Right atrium auricular region (tissue), 2 donors: ENCODE measurements around the gene DESI2. TPM values are rescaled to one million over a fixed set of nuclear protein-coding genes. Genes with fewer than 3 reads are reported as not detected.

ENCODE experiments used
- DNase-seq: peaks from one replicate; pipeline ENCODE4 v3.0.0-alpha.2; 2019; ENCODE audit warnings: low spot score
- H3K27ac ChIP-seq, 2 donors: fragments of 200-600 bp; sonication (generic); 1 replicate in 1 of 2; 2 replicates in 1 of 2; pipeline ENCODE4 v1.5.1; 2016 to 2019
- H3K27me3 ChIP-seq, 2 donors: fragments of 200-600 bp; sonication (generic); one replicate each; pipeline versions ENCODE4 v1.5.1 to v1.6.0; 2017 to 2019
- H3K36me3 ChIP-seq: fragments of 200-600 bp; sonication (generic); one replicate; pipeline ENCODE4 v1.5.1; 2016
- H3K4me1 ChIP-seq, 2 donors: fragments of 200-600 bp; sonication (generic); one replicate each; pipeline versions ENCODE4 v1.5.1 to v1.6.0; 2017 to 2019
- H3K4me3 ChIP-seq, 2 donors: fragments of 200-600 bp; sonication (generic); 1 replicate in 1 of 2; 2 replicates in 1 of 2; pipeline ENCODE4 v1.5.1; 2017 to 2019; ENCODE audit warnings: mild to moderate bottlenecking in 1 of 2, moderate library complexity in 1 of 2
- H3K9me3 ChIP-seq, 2 donors: fragments of 200-600 bp; sonication (generic); one replicate each; pipeline ENCODE4 v1.5.1; 2019
- CTCF ChIP-seq, 2 donors: fragments of 200-600 bp; sonication (generic); IDR thresholded peaks; one replicate each; pipeline ENCODE4 v1.5.1; 2019; ENCODE audit warnings: antibody characterized with exemption in 2 of 2
- total RNA-seq, 2 donors: library from RNA; depleted of rRNA; stranded (reverse); fragments of >200 nt; gene quantifications; one replicate each; pipeline ENCODE4 v1.1.0, GENCODE V29; 2016

DESI2 gene
- total RNA-seq, 2 donors from 2014 or later: 26.8 to 29.1 TPM

GRCh38 chr1:244615301-244615700 is 37.6 kb upstream of the DESI2 start:
- Histone ChIP-seq H3K36me3 (no peaks in the 10 kb centered on the region), H3K4me1 (no peaks in the 10 kb centered on the region), H3K4me3 (no peak overlapping the region), H3K27ac (no peak overlapping the region), H3K9me3 (no peaks in the 10 kb centered on the region), H3K27me3 (no peaks in the 10 kb centered on the region)
- TF ChIP-seq CTCF (IDR thresholded peaks at IDR 0.05): no peak
- no peak for DNase-seq

GRCh38 chr1:244626709-244627108 is 26.2 kb upstream of the DESI2 start:
- H3K9me3 ChIP-seq: no peaks in the 10 kb centered on the region
- H3K27ac ChIP-seq: no peak overlapping the region
- no peak for DNase-seq
- H3K27me3 ChIP-seq: no peaks in the 10 kb centered on the region
- no peaks in the 10 kb centered on the region for H3K4me1 ChIP-seq
- H3K36me3 ChIP-seq: no peaks in the 10 kb centered on the region
- H3K4me3 ChIP-seq: no peak overlapping the region
- no peak for TF ChIP-seq CTCF (IDR thresholded peaks at IDR 0.05)

- H3K27me3 ChIP-seq: no peaks in the 10 kb centered on the region
- H3K9me3 ChIP-seq: peaks cover 0 to 5% of the 10 kb centered on the region in 2 donors
- H3K27ac ChIP-seq: no peak overlapping the region
- H3K4me3 ChIP-seq: no peak overlapping the region
- no peaks in the 10 kb centered on the region for H3K4me1 ChIP-seq
- H3K36me3 ChIP-seq: no peaks in the 10 kb centered on the region
- no peak for DNase-seq
- TF ChIP-seq CTCF (IDR thresholded peaks at IDR 0.05): no peak
These were observed 24.1 kb upstream of the DESI2 start for GRCh38 chr1:244628789-244629188.

GRCh38 chr1:244633140-244633539 is 19.8 kb upstream of the DESI2 start:
- Histone ChIP-seq H3K27me3 (no peaks in the 10 kb centered on the region), H3K4me1 (no peaks in the 10 kb centered on the region), H3K9me3 (peaks cover 0 to 5% of the 10 kb centered on the region in 2 donors), H3K36me3 (no peaks in the 10 kb centered on the region), H3K27ac (no peak overlapping the region), H3K4me3 (no peak overlapping the region)
- no peak for TF ChIP-seq CTCF (IDR thresholded peaks at IDR 0.05)
- DNase-seq: no peak

- Histone ChIP-seq H3K4me3 (no peak overlapping the region), H3K9me3 (peaks cover 0 to 5% of the 10 kb centered on the region in 2 donors), H3K27me3 (no peaks in the 10 kb centered on the region), H3K36me3 (no peaks in the 10 kb centered on the region), H3K4me1 (no peaks in the 10 kb centered on the region), H3K27ac (no peak overlapping the region)
- no peak for DNase-seq
- TF ChIP-seq CTCF (IDR thresholded peaks at IDR 0.05): no peak
These were observed 18.4 kb upstream of the DESI2 start for GRCh38 chr1:244634546-244634945.

- Histone ChIP-seq H3K27me3 (no peaks in the 10 kb centered on the region), H3K27ac (no peak overlapping the region), H3K36me3 (no peaks in the 10 kb centered on the region), H3K4me1 (no peaks in the 10 kb centered on the region), H3K4me3 (no peak overlapping the region), H3K9me3 (peaks cover 0 to 5% of the 10 kb centered on the region in 2 donors)
- no peak for DNase-seq
- TF ChIP-seq CTCF (IDR thresholded peaks at IDR 0.05): no peak
These were observed 16.3 kb upstream of the DESI2 start for GRCh38 chr1:244636488-244637259.
